Activated CD4-positive, alpha-beta T cell treated with anti-CD3 and anti-CD28 coated beads, Interleukin-2, amount 50 U/mL, for 16 hours (primary cell): ENCODE data around the gene PKP2.

ENCODE experiments used
- DNase-seq: peaks from one replicate; pipeline ENCODE4 v3.0.0-alpha.2; 2020

PKP2 gene

DNA sequence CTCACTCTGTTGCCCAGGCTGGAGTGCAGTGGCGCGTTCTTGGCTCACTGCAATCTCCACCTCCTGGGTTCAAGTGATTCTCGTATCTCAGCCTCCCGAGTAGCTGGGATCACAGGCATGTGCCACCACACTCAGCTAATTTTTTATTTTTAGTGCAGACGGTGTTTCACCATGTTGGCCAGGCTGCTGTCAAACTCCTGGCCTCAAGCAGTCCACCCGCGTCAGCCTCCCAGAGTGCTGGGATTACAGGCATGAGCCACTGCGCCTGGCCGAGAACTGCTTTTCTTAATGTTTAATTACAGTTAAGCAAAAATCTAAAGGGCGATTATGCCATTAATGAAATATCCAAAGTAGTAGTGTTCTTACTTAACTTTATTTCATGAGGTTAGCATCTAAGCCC is 154.4 kb downstream of the PKP2 start:
- no peak for DNase-seq
